ENCODE data around the gene KY.

KY gene

GRCh38 chr3:134682196-134682880 lies 31.5 kb upstream of the KY start:
- no peak overlapping the region for H3K4me3 Mint-ChIP-seq
- DNase-seq (ENCODE audit: low spot score), result no peak
- H3K27me3 Mint-ChIP-seq (ENCODE audit: low read depth), result peaks cover 2% of the 10 kb centered on the region
- H3K27ac Mint-ChIP-seq, result no peak overlapping the region
- H3K36me3 Mint-ChIP-seq (ENCODE audit: low read depth), result no peaks in the 10 kb centered on the region
- H3K9me3 Mint-ChIP-seq, result no peaks in the 10 kb centered on the region
- H3K4me1 Mint-ChIP-seq (ENCODE audit: low read depth), result no peaks in the 10 kb centered on the region

- no peak for DNase-seq (ENCODE audit: low spot score)
- H3K36me3 Mint-ChIP-seq (ENCODE audit: low read depth), result no peaks in the 10 kb centered on the region
- H3K4me1 Mint-ChIP-seq (ENCODE audit: low read depth), result peaks cover 2% of the 10 kb centered on the region
- no peak overlapping the region for H3K4me3 Mint-ChIP-seq
- H3K27me3 Mint-ChIP-seq (ENCODE audit: low read depth), result peaks cover 2% of the 10 kb centered on the region
- H3K9me3 Mint-ChIP-seq, result no peaks in the 10 kb centered on the region
- no peak overlapping the region for H3K27ac Mint-ChIP-seq
Observed at GRCh38 chr3:134681522-134681900, 30.7 kb upstream of the KY start.

DNA sequence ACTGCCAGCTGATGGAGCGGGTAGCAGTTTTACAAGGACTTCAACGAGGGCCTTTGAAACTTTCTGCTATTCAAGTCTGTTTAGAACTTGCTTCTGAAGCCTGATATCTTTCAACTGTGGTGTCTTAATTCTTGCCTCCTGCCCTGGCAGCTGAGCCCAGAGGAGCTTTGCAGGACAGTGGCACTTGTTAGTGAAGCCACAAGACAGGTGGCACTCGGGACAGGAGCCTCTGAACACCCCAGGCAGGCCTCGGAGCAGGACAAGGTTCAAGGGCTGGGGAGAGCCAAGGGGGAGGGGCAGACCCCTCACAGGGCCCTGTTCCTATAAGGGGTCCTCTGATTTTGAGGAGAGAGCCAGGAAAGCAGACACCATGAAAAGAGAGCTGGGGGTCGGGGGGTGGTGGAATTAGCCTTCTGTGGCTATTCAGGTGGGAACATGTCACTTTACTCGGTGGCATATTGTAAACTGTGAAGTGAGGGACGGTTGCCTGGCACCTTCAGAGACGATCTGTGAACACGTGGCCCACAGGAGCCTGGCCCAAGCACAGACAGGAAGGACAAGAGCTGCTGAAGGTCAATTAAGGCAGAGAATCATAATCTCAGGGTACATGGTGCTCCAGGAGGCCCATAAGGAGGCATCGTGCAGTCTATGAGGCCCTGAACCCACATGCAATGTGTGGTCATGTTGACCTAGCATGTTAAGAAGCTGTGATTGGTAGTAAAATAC lies 30.1 kb upstream of the KY start:
- Mint-ChIP-seq H3K36me3 (ENCODE audit: low read depth) (no peaks in the 10 kb centered on the region), H3K4me1 (ENCODE audit: low read depth) (peaks cover 2% of the 10 kb centered on the region), H3K4me3 (no peak overlapping the region), H3K27ac (no peak overlapping the region), H3K9me3 (no peaks in the 10 kb centered on the region), H3K27me3 (ENCODE audit: low read depth) (peaks cover 2% of the 10 kb centered on the region)
- no peak for DNase-seq (ENCODE audit: low spot score)

DNA sequence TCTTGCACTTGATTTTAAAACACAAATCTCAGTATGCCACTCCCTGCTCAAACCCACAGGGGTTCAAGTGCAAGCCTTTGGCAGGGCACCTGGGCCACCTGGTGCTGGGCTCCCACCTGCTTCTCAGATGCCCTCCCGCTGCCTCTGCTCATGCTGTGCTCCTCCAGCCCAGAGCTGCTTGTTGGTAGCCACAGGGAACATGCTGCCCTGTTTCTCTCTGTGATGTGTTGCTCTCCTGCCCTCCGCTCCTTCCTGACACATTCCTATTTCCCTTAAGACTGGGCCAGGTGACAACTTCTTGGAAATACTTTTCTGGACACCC lies 27.1 kb upstream of the KY start:
- Mint-ChIP-seq H3K9me3 (peaks cover 18% of the 10 kb centered on the region), H3K27ac (no peak overlapping the region), H3K4me1 (ENCODE audit: low read depth) (peaks cover 2% of the 10 kb centered on the region), H3K27me3 (ENCODE audit: low read depth) (peaks cover 2% of the 10 kb centered on the region), H3K36me3 (ENCODE audit: low read depth) (no peaks in the 10 kb centered on the region), H3K4me3 (no peak overlapping the region)
- no peak for DNase-seq (ENCODE audit: low spot score)

- Mint-ChIP-seq H3K9me3 (peaks cover 19% of the 10 kb centered on the region), H3K27ac (no peak overlapping the region), H3K27me3 (ENCODE audit: low read depth) (peaks cover 2% of the 10 kb centered on the region), H3K4me1 (ENCODE audit: low read depth) (peaks cover 2% of the 10 kb centered on the region), H3K4me3 (no peak overlapping the region), H3K36me3 (ENCODE audit: low read depth) (no peaks in the 10 kb centered on the region)
- DNase-seq (ENCODE audit: low spot score), result no peak
Observed at GRCh38 chr3:134677196-134677986, 26.6 kb upstream of the KY start.

DNA sequence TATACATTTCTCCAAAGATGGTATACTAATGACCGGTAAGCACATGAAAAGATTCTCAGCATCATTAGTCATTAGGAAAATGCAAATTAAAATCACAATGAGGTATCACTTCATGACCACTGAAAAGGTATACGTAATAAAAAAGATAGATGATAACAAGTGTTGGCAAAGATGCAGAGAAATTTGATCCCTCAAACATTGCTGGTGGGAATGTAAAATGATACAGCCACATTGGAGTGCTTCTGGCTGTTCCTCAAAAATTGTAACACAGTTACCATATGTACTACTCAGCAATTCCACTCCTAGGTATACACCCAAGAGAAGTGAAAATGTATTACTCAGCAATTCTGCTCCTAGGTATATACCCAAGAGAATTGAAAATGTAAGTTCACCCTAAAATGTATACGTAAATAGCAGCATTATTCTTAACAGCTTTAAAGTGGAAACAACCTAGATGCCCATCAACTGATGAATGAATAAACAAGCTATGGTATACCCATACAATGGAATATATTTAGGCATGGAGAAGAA lies 25.0 kb upstream of the KY start:
- H3K27ac Mint-ChIP-seq, result no peak overlapping the region

GRCh38 chr3:134672571-134672970 lies 21.7 kb upstream of the KY start:
- no peak overlapping the region for H3K27ac Mint-ChIP-seq
- DNase-seq (ENCODE audit: low spot score), result no peak
- peaks cover 19% of the 10 kb centered on the region for H3K9me3 Mint-ChIP-seq
- no peaks in the 10 kb centered on the region for H3K27me3 Mint-ChIP-seq (ENCODE audit: low read depth)
- H3K36me3 Mint-ChIP-seq (ENCODE audit: low read depth), result no peaks in the 10 kb centered on the region
- peaks cover 2% of the 10 kb centered on the region for H3K4me1 Mint-ChIP-seq (ENCODE audit: low read depth)
- H3K4me3 Mint-ChIP-seq, result no peak overlapping the region

More for the DNA sequence above, 25.0 kb upstream of the KY start:
- Mint-ChIP-seq H3K4me1 (ENCODE audit: low read depth) (peaks cover 2% of the 10 kb centered on the region), H3K9me3 (peaks cover 19% of the 10 kb centered on the region), H3K27me3 (ENCODE audit: low read depth) (no peaks in the 10 kb centered on the region), H3K36me3 (ENCODE audit: low read depth) (no peaks in the 10 kb centered on the region), H3K4me3 (no peak overlapping the region)
- DNase-seq (ENCODE audit: low spot score), result no peak

- DNase-seq (ENCODE audit: low spot score), result no peak
- Mint-ChIP-seq H3K9me3 (peaks cover 1% of the 10 kb centered on the region), H3K4me1 (ENCODE audit: low read depth) (no peaks in the 10 kb centered on the region), H3K27ac (no peak overlapping the region), H3K27me3 (ENCODE audit: low read depth) (no peaks in the 10 kb centered on the region), H3K36me3 (ENCODE audit: low read depth) (no peaks in the 10 kb centered on the region), H3K4me3 (no peak overlapping the region)
Observed at GRCh38 chr3:134667956-134668355, 17.1 kb upstream of the KY start.

DNA sequence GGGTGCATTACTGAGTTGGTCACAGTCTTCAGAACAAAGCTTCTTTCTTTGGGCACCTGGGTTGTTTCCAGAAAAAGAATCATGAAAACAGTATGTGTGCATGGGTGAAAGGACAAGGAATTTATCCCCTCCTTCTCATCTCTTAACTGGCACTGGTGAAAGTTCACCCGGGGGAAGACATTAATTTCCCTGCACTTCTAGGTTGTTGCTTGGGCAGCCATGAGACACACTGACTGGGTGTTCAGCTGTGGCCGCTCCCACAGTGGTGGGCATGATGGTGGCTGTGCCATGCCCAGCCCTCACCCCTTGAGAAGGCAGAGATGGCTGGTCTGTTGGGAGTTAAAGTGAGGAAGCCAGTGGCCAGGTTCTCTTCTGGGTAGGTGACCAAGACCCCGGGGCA lies 16.6 kb upstream of the KY start:
- no peak overlapping the region for H3K4me3 Mint-ChIP-seq
- no peaks in the 10 kb centered on the region for H3K9me3 Mint-ChIP-seq
- DNase-seq (ENCODE audit: low spot score), result no peak
- H3K36me3 Mint-ChIP-seq (ENCODE audit: low read depth), result no peaks in the 10 kb centered on the region
- no peaks in the 10 kb centered on the region for H3K4me1 Mint-ChIP-seq (ENCODE audit: low read depth)
- no peak overlapping the region for H3K27ac Mint-ChIP-seq
- H3K27me3 Mint-ChIP-seq (ENCODE audit: low read depth), result no peaks in the 10 kb centered on the region

DNA sequence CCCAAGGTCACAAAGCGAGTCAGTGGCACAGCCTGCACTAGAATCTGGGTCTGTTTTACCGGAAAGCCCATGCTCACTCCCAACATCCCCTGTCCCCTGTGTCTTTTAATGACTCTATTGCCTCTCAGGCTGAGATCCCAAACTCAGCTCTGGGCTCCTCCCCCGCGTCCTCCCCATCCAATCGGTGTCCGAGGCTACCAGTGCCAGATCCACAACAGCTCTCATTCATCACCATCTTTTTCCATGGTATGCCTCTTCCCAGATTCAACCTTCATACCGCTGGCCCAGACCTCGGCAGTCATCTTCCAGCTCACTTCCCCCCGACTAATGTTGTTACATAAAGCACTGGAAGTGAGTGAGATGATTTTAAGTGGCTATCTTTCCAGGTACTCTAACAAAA lies 16.1 kb upstream of the KY start:
- no peak overlapping the region for H3K4me3 Mint-ChIP-seq
- H3K27ac Mint-ChIP-seq, result no peak overlapping the region
- no peaks in the 10 kb centered on the region for H3K9me3 Mint-ChIP-seq
- DNase-seq (ENCODE audit: low spot score), result no peak
- H3K4me1 Mint-ChIP-seq (ENCODE audit: low read depth), result no peaks in the 10 kb centered on the region
- no peaks in the 10 kb centered on the region for H3K36me3 Mint-ChIP-seq (ENCODE audit: low read depth)
- no peaks in the 10 kb centered on the region for H3K27me3 Mint-ChIP-seq (ENCODE audit: low read depth)

GRCh38 chr3:134666466-134666865 lies 15.6 kb upstream of the KY start:
- Mint-ChIP-seq H3K27ac (no peak overlapping the region), H3K4me1 (ENCODE audit: low read depth) (no peaks in the 10 kb centered on the region), H3K9me3 (no peaks in the 10 kb centered on the region), H3K27me3 (ENCODE audit: low read depth) (no peaks in the 10 kb centered on the region), H3K4me3 (no peak overlapping the region), H3K36me3 (ENCODE audit: low read depth) (no peaks in the 10 kb centered on the region)
- DNase-seq (ENCODE audit: low spot score), result no peak

DNA sequence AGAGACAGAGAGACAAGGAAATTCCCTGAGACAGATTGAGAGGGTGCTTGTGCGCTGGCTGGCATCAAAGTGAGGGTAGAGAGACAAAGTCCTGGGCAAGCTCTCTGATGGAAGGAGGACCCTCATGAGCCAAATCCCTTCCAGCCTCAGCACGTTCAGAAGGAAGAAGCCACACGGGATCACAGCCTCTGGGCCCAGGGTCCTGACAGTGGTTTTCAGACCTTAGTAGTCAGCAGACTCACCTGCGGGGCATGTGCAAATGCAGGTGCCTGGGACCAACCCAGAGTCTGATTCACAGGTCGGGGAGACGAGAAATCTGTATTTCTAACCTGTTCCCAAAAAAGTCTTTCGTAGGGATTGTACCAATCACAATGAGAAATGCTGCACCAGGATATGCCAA lies 15.2 kb upstream of the KY start:
- no peak for DNase-seq (ENCODE audit: low spot score)
- Mint-ChIP-seq H3K27me3 (ENCODE audit: low read depth) (no peaks in the 10 kb centered on the region), H3K9me3 (no peaks in the 10 kb centered on the region), H3K27ac (no peak overlapping the region), H3K36me3 (ENCODE audit: low read depth) (no peaks in the 10 kb centered on the region), H3K4me3 (no peak overlapping the region), H3K4me1 (ENCODE audit: low read depth) (no peaks in the 10 kb centered on the region)

DNA sequence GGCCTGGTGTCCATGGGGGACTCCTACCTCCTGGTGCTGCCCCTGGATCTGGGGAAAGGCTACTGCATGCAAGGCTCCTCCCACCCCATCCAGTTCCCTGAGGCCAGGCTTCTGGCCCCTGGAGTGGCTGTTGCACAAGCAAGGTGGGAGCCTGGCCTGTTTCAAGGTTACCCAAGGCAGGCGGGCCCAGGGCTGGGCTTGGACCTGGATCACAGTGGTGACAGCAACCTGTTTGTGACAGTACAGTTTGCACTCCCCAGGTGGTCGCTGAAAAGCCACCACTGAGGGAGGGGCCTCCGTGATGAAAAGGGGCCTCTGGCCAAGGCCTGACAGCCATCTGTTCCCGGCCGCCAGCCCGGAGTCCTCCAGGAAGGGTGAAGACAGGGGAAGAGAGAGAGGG lies 14.4 kb upstream of the KY start:
- no peak for DNase-seq (ENCODE audit: low spot score)
- H3K36me3 Mint-ChIP-seq (ENCODE audit: low read depth), result no peaks in the 10 kb centered on the region
- no peaks in the 10 kb centered on the region for H3K27me3 Mint-ChIP-seq (ENCODE audit: low read depth)
- H3K27ac Mint-ChIP-seq, result no peak overlapping the region
- no peaks in the 10 kb centered on the region for H3K9me3 Mint-ChIP-seq
- no peak overlapping the region for H3K4me3 Mint-ChIP-seq
- no peaks in the 10 kb centered on the region for H3K4me1 Mint-ChIP-seq (ENCODE audit: low read depth)

DNA sequence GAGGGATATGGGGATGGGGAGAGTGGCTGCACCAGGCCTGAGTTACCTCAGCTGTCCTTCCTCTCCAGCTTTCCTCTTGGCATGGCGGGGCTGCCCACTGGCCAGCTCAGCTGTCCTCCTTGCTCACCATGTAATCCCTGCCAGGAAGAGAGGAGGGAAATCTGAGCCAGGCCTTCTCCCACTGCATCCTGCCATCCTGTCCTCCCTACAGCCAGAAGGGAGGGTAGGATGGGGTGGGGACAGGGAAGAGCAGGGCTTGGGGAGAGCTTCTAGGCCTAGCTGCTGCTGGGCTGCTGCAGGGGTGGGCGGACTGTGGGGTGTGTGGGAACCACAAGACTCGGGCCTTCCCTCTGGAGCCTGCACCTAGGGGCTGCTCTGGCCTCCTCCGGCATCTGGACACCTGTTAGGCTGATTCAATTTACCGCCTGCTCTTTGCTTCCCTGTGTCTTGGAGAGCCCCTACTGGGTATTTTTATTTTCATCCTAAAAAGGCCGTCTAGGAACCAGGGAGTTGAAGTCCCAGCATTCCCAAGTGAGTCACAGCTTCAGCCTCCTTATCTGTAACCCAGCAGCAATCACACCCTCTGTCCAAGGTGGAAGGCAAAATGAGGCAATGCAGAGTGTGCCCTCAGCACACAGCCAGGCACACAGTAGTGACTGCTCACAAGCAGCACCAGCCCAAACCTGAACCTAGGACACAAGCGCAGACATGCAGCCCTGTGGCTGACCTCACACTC lies 13.1 kb upstream of the KY start:
- no peak overlapping the region for H3K4me3 Mint-ChIP-seq
- no peaks in the 10 kb centered on the region for H3K9me3 Mint-ChIP-seq
- H3K36me3 Mint-ChIP-seq (ENCODE audit: low read depth), result no peaks in the 10 kb centered on the region
- DNase-seq (ENCODE audit: low spot score), result no peak
- no peak overlapping the region for H3K27ac Mint-ChIP-seq
- no peaks in the 10 kb centered on the region for H3K4me1 Mint-ChIP-seq (ENCODE audit: low read depth)
- no peaks in the 10 kb centered on the region for H3K27me3 Mint-ChIP-seq (ENCODE audit: low read depth)

Measured in T-helper 2 cell treated with Interferon-gamma antibody and Interleukin-4, amounts not matched to agents 5 μg/mL and 100 μg/mL, for 36 hours (primary cell).